GM12872 (cell line): Measurements from ENCODE around the gene XPNPEP2.

ENCODE experiments used
- CTCF ChIP-seq: IDR thresholded peaks from 3 replicates; pipeline ENCODE4 v1.5.1; 2011; ENCODE audit warnings: low read depth, mild to moderate bottlenecking, low read length, moderate library complexity; ENCODE audit not compliant: insufficient read depth

The XPNPEP2 gene

GRCh38 chrX:129762448-129762847 lies 23.7 kb downstream of the XPNPEP2 start:
- no peak for TF ChIP-seq CTCF

- TF ChIP-seq CTCF, result no peak
Observed at GRCh38 chrX:129763666-129764065, 24.9 kb downstream of the XPNPEP2 start.

GRCh38 chrX:129768186-129768585 lies 29.4 kb downstream of the XPNPEP2 start:
- no peak for TF ChIP-seq CTCF

- no peak for TF ChIP-seq CTCF
Observed at GRCh38 chrX:129768586-129769466, 30.0 kb downstream of the XPNPEP2 start.

GRCh38 chrX:129769467-129770154 lies 30.8 kb downstream of the XPNPEP2 start:
- TF ChIP-seq CTCF, result no peak

GRCh38 chrX:129771266-129771995 lies 32.7 kb downstream of the XPNPEP2 start:
- no peak for TF ChIP-seq CTCF

- TF ChIP-seq CTCF, result no peak
Observed at GRCh38 chrX:129772796-129773431, 34.1 kb downstream of the XPNPEP2 start.
